Neural crest cell (in vitro differentiated cells): ENCODE measurements around the gene PSD4. TPM values are rescaled to one million over a fixed set of nuclear protein-coding genes. Genes with fewer than 3 reads are reported as not detected.

ENCODE experiments used
- DNase-seq: peaks from one replicate; pipeline ENCODE4 v3.0.0; 2021; ENCODE audit warnings: low read depth, mixed read lengths, low spot score
- H3K27ac Mint-ChIP-seq: one replicate; pipeline ENCODE4 v1.8.0; 2021; ENCODE audit warnings: mild to moderate bottlenecking, mixed read lengths; ENCODE audit not compliant: unreplicated experiment
- H3K27me3 Mint-ChIP-seq: 2 replicates; pipeline ENCODE4 v1.8.0; 2021; ENCODE audit warnings: low read depth, mild to moderate bottlenecking, mixed read lengths
- H3K36me3 Mint-ChIP-seq: 2 replicates; pipeline ENCODE4 v1.8.0; 2021; ENCODE audit warnings: low read depth, mild to moderate bottlenecking, mixed read lengths
- H3K4me1 Mint-ChIP-seq: 2 replicates; pipeline ENCODE4 v1.8.0; 2021; ENCODE audit warnings: mixed read lengths
- H3K4me3 Mint-ChIP-seq: one replicate; pipeline ENCODE4 v1.8.0; 2021; ENCODE audit warnings: mild to moderate bottlenecking, mixed read lengths
- H3K9me3 Mint-ChIP-seq: 2 replicates; pipeline ENCODE4 v1.8.0; 2021; ENCODE audit warnings: mixed read lengths
- CTCF ChIP-seq: fragments of 200-600 bp; sonication (generic); conservative IDR thresholded peaks from 2 replicates; pipeline ENCODE4 v1.5.0; 2021; ENCODE audit warnings: antibody characterized with exemption, mild to moderate bottlenecking
- total RNA-seq: library from RNA; stranded (reverse); gene quantifications from 2 replicates; pipeline ENCODE4 v1.2.1, GENCODE V29; 2021

Gene PSD4
- total RNA-seq, 1 donor from 2014 or later, result 2.9 TPM

GRCh38 chr2:113138428-113139322, 35.1 kb upstream of the PSD4 start:
- Mint-ChIP-seq H3K4me3 (no peak overlapping the region), H3K27me3 (no peaks in the 10 kb centered on the region), H3K36me3 (no peaks in the 10 kb centered on the region), H3K9me3 (no peaks in the 10 kb centered on the region), H3K4me1 (no peaks in the 10 kb centered on the region), H3K27ac (no peak overlapping the region)
- peak; percentile 56 for DNase-seq
- peak; percentile 91 for TF ChIP-seq CTCF

DNA sequence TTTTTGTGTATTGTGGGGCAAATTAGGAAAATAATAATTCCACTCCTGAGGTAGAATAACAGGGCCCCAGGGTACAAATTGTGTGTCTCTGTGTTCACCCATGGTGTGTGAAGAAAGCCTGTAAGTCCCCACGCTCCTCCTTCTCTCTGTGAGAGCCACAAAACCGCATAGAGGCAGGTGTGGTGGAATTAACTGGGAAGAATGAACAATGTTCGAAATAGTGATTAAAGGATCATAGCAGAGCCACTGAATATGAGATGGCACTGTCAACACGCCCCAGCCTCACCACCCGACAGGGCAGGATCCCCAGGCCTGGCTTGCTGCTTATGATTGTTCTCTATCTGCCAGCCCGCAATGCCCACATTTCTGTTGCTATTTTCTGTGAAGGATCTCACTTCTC, 32.3 kb upstream of the PSD4 start:
- DNase-seq, result no peak
- no peak overlapping the region for H3K4me3 Mint-ChIP-seq
- H3K27me3 Mint-ChIP-seq, result peaks cover 6% of the 10 kb centered on the region
- H3K36me3 Mint-ChIP-seq, result no peaks in the 10 kb centered on the region
- peaks cover 10% of the 10 kb centered on the region for H3K9me3 Mint-ChIP-seq
- TF ChIP-seq CTCF, result no peak
- H3K4me1 Mint-ChIP-seq, result no peaks in the 10 kb centered on the region
- H3K27ac Mint-ChIP-seq, result no peak overlapping the region

GRCh38 chr2:113142290-113142689, 31.5 kb upstream of the PSD4 start:
- no peak for TF ChIP-seq CTCF
- no peak overlapping the region for H3K4me3 Mint-ChIP-seq
- no peak for DNase-seq
- H3K27me3 Mint-ChIP-seq, result peaks cover 6% of the 10 kb centered on the region
- peaks cover 10% of the 10 kb centered on the region for H3K9me3 Mint-ChIP-seq
- H3K27ac Mint-ChIP-seq, result no peak overlapping the region
- H3K36me3 Mint-ChIP-seq, result no peaks in the 10 kb centered on the region
- no peaks in the 10 kb centered on the region for H3K4me1 Mint-ChIP-seq

DNA sequence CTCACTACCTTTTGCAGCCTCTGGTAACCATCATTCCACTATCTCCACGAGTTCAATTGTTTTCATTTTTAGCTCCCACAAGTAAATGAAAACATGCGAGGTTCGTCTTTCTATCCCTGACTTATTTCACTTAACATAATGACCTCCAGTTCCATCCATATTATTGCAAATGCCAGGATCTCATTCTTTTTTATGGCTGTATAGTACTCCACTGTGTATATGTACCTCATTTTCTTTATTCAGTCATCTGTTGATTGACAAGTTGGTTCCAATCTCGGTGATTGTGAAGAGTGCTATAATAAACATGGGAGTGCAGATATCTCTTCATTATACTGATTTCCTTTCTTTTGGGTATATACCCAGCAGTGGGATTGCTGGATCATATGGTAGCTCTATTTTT, 29.5 kb upstream of the PSD4 start:
- H3K9me3 Mint-ChIP-seq, result peaks cover 10% of the 10 kb centered on the region
- no peak overlapping the region for H3K27ac Mint-ChIP-seq
- H3K4me3 Mint-ChIP-seq, result no peak overlapping the region
- no peaks in the 10 kb centered on the region for H3K4me1 Mint-ChIP-seq
- H3K36me3 Mint-ChIP-seq, result no peaks in the 10 kb centered on the region
- H3K27me3 Mint-ChIP-seq, result peaks cover 6% of the 10 kb centered on the region
- DNase-seq, result no peak
- TF ChIP-seq CTCF, result no peak

GRCh38 chr2:113148606-113149552, 24.9 kb upstream of the PSD4 start:
- H3K4me1 Mint-ChIP-seq, result no peaks in the 10 kb centered on the region
- H3K27me3 Mint-ChIP-seq, result peaks cover 6% of the 10 kb centered on the region
- TF ChIP-seq CTCF, result no peak
- H3K9me3 Mint-ChIP-seq, result peaks cover 10% of the 10 kb centered on the region
- no peak overlapping the region for H3K27ac Mint-ChIP-seq
- H3K36me3 Mint-ChIP-seq, result no peaks in the 10 kb centered on the region
- no peak for DNase-seq
- no peak overlapping the region for H3K4me3 Mint-ChIP-seq
